GM23338 (cell line): ENCODE data around the gene IGSF22. TPM values are rescaled to one million over a fixed set of nuclear protein-coding genes. Genes with fewer than 3 reads are reported as not detected.

ENCODE experiments used
- CREB1 ChIP-seq: fragments of 250-450 bp; sonication (Bioruptor Pico); IDR thresholded peaks from 2 replicates; pipeline ENCODE4 v1.5.0; 2020; ENCODE audit warnings: low read depth, mild to moderate bottlenecking, moderate library complexity
- CTCF ChIP-seq, 2 experiments: fragments of 200-600 bp in 1 of 2; sonication (generic) in 1 of 2; conservative IDR thresholded peaks; 2 replicates each; pipeline versions ENCODE4 v1.5.1 to v1.6.1; 2016 to 2017; ENCODE audit warnings: antibody characterized with exemption in 2 of 2, low read depth in 2 of 2, mild to moderate bottlenecking in 2 of 2, moderate library complexity in 1 of 2
- NANOG ChIP-seq: IDR thresholded peaks from 2 replicates; pipeline ENCODE4 v1.6.1; 2016; ENCODE audit warnings: antibody characterized with exemption, borderline replicate concordance
- REST ChIP-seq: IDR thresholded peaks from one replicate; pipeline ENCODE4 v1.6.1; 2018; ENCODE audit warnings: antibody characterized with exemption; ENCODE audit not compliant: unreplicated experiment
- ZNF331 ChIP-seq: fragments of 250-450 bp; sonication (Bioruptor Pico); IDR thresholded peaks from 2 replicates; pipeline ENCODE4 v1.5.0; 2020; ENCODE audit warnings: low read depth, mild to moderate bottlenecking, moderate library complexity
- ZNF462 ChIP-seq: fragments of 250-450 bp; sonication (Bioruptor Pico); IDR thresholded peaks from 2 replicates; pipeline ENCODE4 v1.5.0; 2020; ENCODE audit warnings: mild to moderate bottlenecking, moderate library complexity
- polyA plus RNA-seq: library from polyadenylated mRNA; unstranded; fragments of >200 nt; fragmentation: Nextera tagmentation; extraction: Ambion mirVana; gene quantifications from 2 replicates; pipeline ENCODE4 v1.2.1, GENCODE V29; 2016
- total RNA-seq: library from RNA; depleted of rRNA; stranded (reverse); fragments of >200 nt; shearing (Covaris generic); gene quantifications from 2 replicates; pipeline ENCODE4 v1.2.3, GENCODE V29; 2014

IGSF22 gene
- total and polyA plus RNA-seq, 2 experiments from 2014 or later: 0.37 TPM; not detected in 1

- TF ChIP-seq ZNF462 (no peak), NANOG (no peak), CTCF (conservative IDR thresholded peaks at IDR 0.05; ENCODE audit: low read depth in 2 of 2) (no peak), REST (no peak), ZNF331 (CRISPR knock-in tag) (no peak), CREB1 (no peak)
Observed at GRCh38 chr11:18701614-18702216, 24.3 kb downstream of the IGSF22 start (continued).
